ENCODE data around the gene ATXN7L3. TPM values are rescaled to one million over a fixed set of nuclear protein-coding genes. Genes with fewer than 3 reads are reported as not detected.

ATXN7L3 gene
- total RNA-seq, 1 donor from 2014 or later = 103 TPM

- H3K36me3 Mint-ChIP-seq (ENCODE audit: low read depth) = peaks cover 47% of the 10 kb centered on the region
- intact Hi-C loops (cut with micrococcal nuclease) = no loop called here
Observed at GRCh38 chr17:44197980-44198720, 1.5 kb downstream of the ATXN7L3 start.

GRCh38 chr17:44197107-44197506 is 2.6 kb downstream of the ATXN7L3 start:
- POLR2A ChIA-PET = interaction anchor here (4.4 to 5.7 kb wide), 2 partner anchors 9 to 22 kb away, joined by 94 to 130 read pairs; partner anchors contain the start of genes TMUB2 and UBTF
- Mint-ChIP-seq H3K9me3 (no peaks in the 10 kb centered on the region), H3K4me3 (no peak overlapping the region), H3K27me3 (no peaks in the 10 kb centered on the region), H3K4me1 (peaks cover 22% of the 10 kb centered on the region), H3K27ac (peak overlapping the region; percentile 81), H3K36me3 (ENCODE audit: low read depth) (peaks cover 55% of the 10 kb centered on the region)
- DNase-seq (no peak), ATAC-seq (ENCODE audit: low read depth) (no peak)
- CTCF ChIA-PET = interaction anchor here (1.8 kb wide), 1 partner anchor 13 kb away, joined by 8 read pairs; no protein-coding TSS in a partner anchor
- intact Hi-C loops (cut with micrococcal nuclease) = no loop called here
- TF ChIP-seq CTCF (IDR thresholded peaks at IDR 0.05) = no peak

More at GRCh38 chr17:44197980-44198720, 1.5 kb downstream of the ATXN7L3 start:
- Mint-ChIP-seq H3K4me3 (peak overlapping the region; percentile 83), H3K4me1 (peaks cover 29% of the 10 kb centered on the region), H3K9me3 (no peaks in the 10 kb centered on the region), H3K27me3 (no peaks in the 10 kb centered on the region), H3K27ac (peak overlapping the region; percentile 81)
- no peak for TF ChIP-seq CTCF (IDR thresholded peaks at IDR 0.05)
- DNase-seq (no peak), ATAC-seq (ENCODE audit: low read depth) (no peak)
- CTCF ChIA-PET = interaction anchor here (1.8 kb wide), 1 partner anchor 12 kb away, joined by 8 read pairs; no protein-coding TSS in a partner anchor
- POLR2A ChIA-PET = interaction anchor here (0.6 to 5.7 kb wide), 8 partner anchors 10 to 156 kb away, joined by 3 to 130 read pairs (median 14); partner anchors contain the start of genes GRN, HDAC5, TMUB2 and UBTF

GRCh38 chr17:44193326-44194084 is 6.2 kb downstream of the ATXN7L3 start:
- ChIA-PET CTCF (no interaction called here), POLR2A (no interaction called here)
- intact Hi-C loops (cut with micrococcal nuclease) = no loop called here
- DNase-seq = no peak
- no peak overlapping the region for H3K27ac Mint-ChIP-seq
- peaks cover 76% of the 10 kb centered on the region for H3K36me3 Mint-ChIP-seq (ENCODE audit: low read depth)
- no peak overlapping the region for H3K4me3 Mint-ChIP-seq
- no peak for TF ChIP-seq CTCF (IDR thresholded peaks at IDR 0.05)
- H3K27me3 Mint-ChIP-seq = no peaks in the 10 kb centered on the region
- no peaks in the 10 kb centered on the region for H3K9me3 Mint-ChIP-seq
- peaks cover 14% of the 10 kb centered on the region for H3K4me1 Mint-ChIP-seq
- no peak for ATAC-seq (ENCODE audit: low read depth)

- H3K36me3 Mint-ChIP-seq (ENCODE audit: low read depth) = peaks cover 74% of the 10 kb centered on the region
Observed at GRCh38 chr17:44192750-44193149, 6.9 kb downstream of the ATXN7L3 start.

More at GRCh38 chr17:44192750-44193149, 6.9 kb downstream of the ATXN7L3 start:
- no peak for TF ChIP-seq CTCF (IDR thresholded peaks at IDR 0.05)
- intact Hi-C loops (cut with micrococcal nuclease) = no loop called here
- CTCF ChIA-PET = no interaction called here
- H3K27me3 Mint-ChIP-seq = no peaks in the 10 kb centered on the region
- no peak overlapping the region for H3K27ac Mint-ChIP-seq
- POLR2A ChIA-PET = no interaction called here
- ATAC-seq (ENCODE audit: low read depth) = peak; percentile 8
- no peak overlapping the region for H3K4me3 Mint-ChIP-seq
- H3K9me3 Mint-ChIP-seq = no peaks in the 10 kb centered on the region
- peaks cover 15% of the 10 kb centered on the region for H3K4me1 Mint-ChIP-seq
- no peak for DNase-seq

Data from activated B cell treated with CpG ODN at 0.5 μM for 24 hours (primary cell).